ENCODE measurements around the gene TRAPPC10. TPM values are rescaled to one million over a fixed set of nuclear protein-coding genes. Genes with fewer than 3 reads are reported as not detected.

TRAPPC10 gene
- total and polyA plus RNA-seq, 2 experiments from 2014 or later, result 12.9 to 16.6 TPM

DNA sequence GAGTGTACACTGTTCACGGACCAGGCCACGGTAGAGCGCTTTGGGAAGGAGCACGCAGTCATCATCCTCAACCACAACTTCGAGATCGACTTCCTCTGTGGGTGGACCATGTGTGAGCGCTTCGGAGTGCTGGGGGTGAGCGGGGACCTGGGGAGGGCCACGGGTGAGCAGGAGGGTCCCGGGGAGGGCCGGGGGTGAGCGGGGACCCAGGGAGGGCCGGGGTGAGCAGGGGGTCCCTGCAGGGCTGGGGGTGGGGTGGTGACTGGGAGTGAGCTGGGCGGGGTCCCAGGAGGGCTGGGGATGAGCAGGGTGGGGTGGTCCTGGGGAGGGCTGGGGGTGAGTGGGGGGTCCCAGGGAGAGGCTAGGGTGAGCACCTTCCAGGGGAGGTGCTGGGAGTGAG lies 44.1 kb upstream of the TRAPPC10 start:
- no peaks in the 10 kb centered on the region for H3K4me1 ChIP-seq (ENCODE audit: insufficient read depth)
- H4K20me1 ChIP-seq (ENCODE audit: insufficient read depth, poor library complexity, severe bottlenecking), result peaks cover 4% of the 10 kb centered on the region
- H3K9me2 ChIP-seq (replicated peaks; ENCODE audit: insufficient read depth), result no peaks in the 10 kb centered on the region
- DNase-seq (ENCODE audit: low spot score), result no peak
- 95% methylated on average over 6 of the region's 15 CpGs for WGBS (ENCODE audit: low lambda C conversion rate, missing lambda C conversion rate)
- H3K27me3 ChIP-seq, result no peaks in the 10 kb centered on the region
- H3K27ac ChIP-seq, result no peak overlapping the region
- no peaks in the 10 kb centered on the region for H3K79me2 ChIP-seq
- no peak overlapping the region for H3K4me2 ChIP-seq
- H3K4me3 ChIP-seq, result no peak overlapping the region
- no peaks in the 10 kb centered on the region for H3K36me3 ChIP-seq (replicated peaks; ENCODE audit: insufficient read depth, low read depth)
- H2AFZ ChIP-seq, result no peak overlapping the region
- no peaks in the 10 kb centered on the region for H3K9me3 ChIP-seq (ENCODE audit: low read depth)
- no peak for TF ChIP-seq EZH2phosphoT487 (IDR thresholded peaks at IDR 0.05; ENCODE audit: low read depth, severe bottlenecking, unreplicated experiment)
- TF ChIP-seq EZH2 (IDR thresholded peaks at IDR 0.05; ENCODE audit: borderline replicate concordance), result no peak
- TF ChIP-seq, protein P1, sequence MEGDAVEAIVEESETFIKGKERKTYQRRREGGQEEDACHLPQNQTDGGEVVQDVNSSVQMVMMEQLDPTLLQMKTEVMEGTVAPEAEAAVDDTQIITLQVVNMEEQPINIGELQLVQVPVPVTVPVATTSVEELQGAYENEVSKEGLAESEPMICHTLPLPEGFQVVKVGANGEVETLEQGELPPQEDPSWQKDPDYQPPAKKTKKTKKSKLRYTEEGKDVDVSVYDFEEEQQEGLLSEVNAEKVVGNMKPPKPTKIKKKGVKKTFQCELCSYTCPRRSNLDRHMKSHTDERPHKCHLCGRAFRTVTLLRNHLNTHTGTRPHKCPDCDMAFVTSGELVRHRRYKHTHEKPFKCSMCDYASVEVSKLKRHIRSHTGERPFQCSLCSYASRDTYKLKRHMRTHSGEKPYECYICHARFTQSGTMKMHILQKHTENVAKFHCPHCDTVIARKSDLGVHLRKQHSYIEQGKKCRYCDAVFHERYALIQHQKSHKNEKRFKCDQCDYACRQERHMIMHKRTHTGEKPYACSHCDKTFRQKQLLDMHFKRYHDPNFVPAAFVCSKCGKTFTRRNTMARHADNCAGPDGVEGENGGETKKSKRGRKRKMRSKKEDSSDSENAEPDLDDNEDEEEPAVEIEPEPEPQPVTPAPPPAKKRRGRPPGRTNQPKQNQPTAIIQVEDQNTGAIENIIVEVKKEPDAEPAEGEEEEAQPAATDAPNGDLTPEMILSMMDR (IDR thresholded peaks at IDR 0.05; ENCODE audit: poor library complexity), result no peak

- DNase-seq (ENCODE audit: low spot score), result no peak
- TF ChIP-seq, protein P1 (IDR thresholded peaks at IDR 0.05; ENCODE audit: poor library complexity), result no peak
- no peak for TF ChIP-seq EZH2phosphoT487 (IDR thresholded peaks at IDR 0.05; ENCODE audit: low read depth, severe bottlenecking, unreplicated experiment)
- TF ChIP-seq EZH2 (IDR thresholded peaks at IDR 0.05; ENCODE audit: borderline replicate concordance), result no peak
- H3K9me3 ChIP-seq (ENCODE audit: low read depth), result no peaks in the 10 kb centered on the region
- H3K36me3 ChIP-seq (replicated peaks; ENCODE audit: insufficient read depth, low read depth), result no peaks in the 10 kb centered on the region
- WGBS (ENCODE audit: low lambda C conversion rate, missing lambda C conversion rate), result 96% methylated on average over 18 of the region's 19 CpGs
- no peaks in the 10 kb centered on the region for H3K9me2 ChIP-seq (replicated peaks; ENCODE audit: insufficient read depth)
- H3K4me1 ChIP-seq (ENCODE audit: insufficient read depth), result no peaks in the 10 kb centered on the region
- no peaks in the 10 kb centered on the region for H3K79me2 ChIP-seq
- H3K4me2 ChIP-seq, result no peak overlapping the region
- H3K4me3 ChIP-seq, result no peak overlapping the region
- H2AFZ ChIP-seq, result no peak overlapping the region
- no peak overlapping the region for H3K27ac ChIP-seq
- peaks cover 4% of the 10 kb centered on the region for H4K20me1 ChIP-seq (ENCODE audit: insufficient read depth, poor library complexity, severe bottlenecking)
- H3K27me3 ChIP-seq, result no peaks in the 10 kb centered on the region
These were observed 43.5 kb upstream of the TRAPPC10 start for GRCh38 chr21:43968410-43969114.

- DNase-seq (ENCODE audit: low spot score), result no peak
- no peak overlapping the region for H3K4me3 ChIP-seq
- no peaks in the 10 kb centered on the region for H3K27me3 ChIP-seq
- H3K4me1 ChIP-seq (ENCODE audit: insufficient read depth), result no peaks in the 10 kb centered on the region
- no peaks in the 10 kb centered on the region for H3K9me2 ChIP-seq (replicated peaks; ENCODE audit: insufficient read depth)
- no peaks in the 10 kb centered on the region for H3K9me3 ChIP-seq (ENCODE audit: low read depth)
- no peaks in the 10 kb centered on the region for H3K36me3 ChIP-seq (replicated peaks; ENCODE audit: insufficient read depth, low read depth)
- WGBS (ENCODE audit: low lambda C conversion rate, missing lambda C conversion rate), result 97% methylated on average over 15 of the region's 17 CpGs
- no peak overlapping the region for H3K27ac ChIP-seq
- H2AFZ ChIP-seq, result no peak overlapping the region
- no peak for TF ChIP-seq EZH2 (IDR thresholded peaks at IDR 0.05; ENCODE audit: borderline replicate concordance)
- no peaks in the 10 kb centered on the region for H3K79me2 ChIP-seq
- no peak overlapping the region for H3K4me2 ChIP-seq
- peaks cover 4% of the 10 kb centered on the region for H4K20me1 ChIP-seq (ENCODE audit: insufficient read depth, poor library complexity, severe bottlenecking)
These were observed 43.0 kb upstream of the TRAPPC10 start for GRCh38 chr21:43969115-43969444.

- H3K36me3 ChIP-seq (replicated peaks; ENCODE audit: insufficient read depth, low read depth), result no peaks in the 10 kb centered on the region
- no peak overlapping the region for H3K27ac ChIP-seq
- H3K79me2 ChIP-seq, result no peaks in the 10 kb centered on the region
These were observed 41.6 kb upstream of the TRAPPC10 start for GRCh38 chr21:43970551-43970950.

More at GRCh38 chr21:43970551-43970950, 41.6 kb upstream of the TRAPPC10 start:
- no peak for DNase-seq (ENCODE audit: low spot score)
- H2AFZ ChIP-seq, result no peak overlapping the region
- no peaks in the 10 kb centered on the region for H3K4me1 ChIP-seq (ENCODE audit: insufficient read depth)
- TF ChIP-seq EZH2phosphoT487 (IDR thresholded peaks at IDR 0.05; ENCODE audit: low read depth, severe bottlenecking, unreplicated experiment), result no peak
- TF ChIP-seq, protein P1 (IDR thresholded peaks at IDR 0.05; ENCODE audit: poor library complexity), result no peak
- no peak for TF ChIP-seq EZH2 (IDR thresholded peaks at IDR 0.05; ENCODE audit: borderline replicate concordance)
- H3K4me2 ChIP-seq, result no peak overlapping the region
- H3K4me3 ChIP-seq, result no peak overlapping the region
- H4K20me1 ChIP-seq (ENCODE audit: insufficient read depth, poor library complexity, severe bottlenecking), result no peaks in the 10 kb centered on the region
- no peaks in the 10 kb centered on the region for H3K27me3 ChIP-seq
- H3K9me3 ChIP-seq (ENCODE audit: low read depth), result no peaks in the 10 kb centered on the region
- WGBS (ENCODE audit: low lambda C conversion rate, missing lambda C conversion rate), result 94% methylated on average over 18 of the region's 18 CpGs
- no peaks in the 10 kb centered on the region for H3K9me2 ChIP-seq (replicated peaks; ENCODE audit: insufficient read depth)

All from hepatocyte (in vitro differentiated cells).